ENCODE measurements around the gene KIF5C.

DNA sequence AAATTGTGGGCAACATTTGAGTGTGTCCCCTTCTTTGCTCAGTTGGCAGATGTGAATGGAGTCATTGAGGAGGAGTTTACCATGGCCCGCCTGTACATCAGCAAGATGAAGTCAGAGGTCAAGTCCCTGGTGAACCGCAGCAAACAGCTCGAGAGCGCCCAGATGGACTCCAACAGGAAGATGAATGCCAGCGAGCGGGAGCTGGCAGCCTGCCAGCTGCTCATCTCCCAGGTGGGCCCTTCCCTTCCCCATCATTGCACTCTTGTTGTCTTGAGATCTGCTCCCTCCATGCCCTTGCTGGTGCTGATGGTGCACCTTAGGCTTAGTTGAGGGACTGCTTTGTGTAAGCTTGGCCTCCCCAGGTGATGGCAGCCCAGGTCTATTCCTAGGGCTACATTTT is 115.9 kb downstream of the KIF5C start:
- TF ChIP-seq POLR2AphosphoS5 (IDR thresholded peaks at IDR 0.05; ENCODE audit: borderline replicate concordance, low read depth, low read length), result no peak
- no peak for TF ChIP-seq EZH2 (IDR thresholded peaks at IDR 0.05)
- no peak for TF ChIP-seq FOXP2 (optimal IDR thresholded peaks at IDR 0.05; ENCODE audit: control extremely low read depth, extremely low read length, insufficient read depth)

All from SK-N-MC (cell line).